H1 (cell line): ENCODE data around the gene ADCY6. TPM values are rescaled to one million over a fixed set of nuclear protein-coding genes. Genes with fewer than 3 reads are reported as not detected.

ENCODE experiments used
- FOSL1 ChIP-seq: IDR thresholded peaks from 2 replicates; pipeline ENCODE4 v1.6.1; 2011; ENCODE audit warnings: mild to moderate bottlenecking, low read depth, low read length, moderate library complexity; ENCODE audit not compliant: insufficient read depth
- JUND ChIP-seq: IDR thresholded peaks from 2 replicates; pipeline ENCODE4 v1.6.1; 2011; ENCODE audit warnings: mild to moderate bottlenecking, improper control_type of control experiment, low read length
- KDM5A ChIP-seq: fragments of 200-600 bp; IDR thresholded peaks from 2 replicates; pipeline ENCODE4 v1.7.1; 2012; ENCODE audit warnings: mild to moderate bottlenecking, low read length, inconsistent platforms, mixed read lengths
- RXRA ChIP-seq: IDR thresholded peaks from 2 replicates; pipeline ENCODE4 v1.6.1; 2011; ENCODE audit warnings: low read depth, mild to moderate bottlenecking, low read length, moderate library complexity; ENCODE audit not compliant: insufficient read depth
- SAP30 ChIP-seq: fragments of 300-600 bp; sonication (generic); IDR thresholded peaks from 2 replicates; pipeline ENCODE4 v1.7.1; 2012; ENCODE audit warnings: low read length, moderate library complexity, mild to moderate bottlenecking, inconsistent platforms; ENCODE audit not compliant: insufficient read depth, insufficient replicate concordance
- SP2 ChIP-seq: IDR thresholded peaks from 2 replicates; pipeline ENCODE4 v1.6.1; 2012; ENCODE audit warnings: mild to moderate bottlenecking, low read length, inconsistent platforms
- polyA plus RNA-seq, 7 experiments: library from polyadenylated mRNA; depleted of rRNA in 3 of 7; stranded (reverse) in 5 of 7; unstranded in 2 of 7; fragments of >200 nt in 5 of 7; fragments of 200-250 nt in 2 of 7; gene quantifications; 1 replicate in 5 of 7; 2 replicates in 1 of 7; 4 replicates in 1 of 7; pipeline versions ENCODE4 v1.2.1 to v1.2.3, GENCODE V29; 2011 to 2013; ENCODE audit warnings: missing spikeins in 2 of 7, mixed read lengths in 2 of 7
- total RNA-seq: library from RNA; stranded (reverse); fragmentation: NEBNext Ultra II Directional; extraction: Animal tissue kit (Norgen Biotek cat#: 25700); gene quantifications from 2 replicates; pipeline ENCODE4 v1.2.1, GENCODE V29; 2021

The ADCY6 gene
- total and polyA plus RNA-seq, 2 of the 8 experiments (the other 6 are each of a cell fraction or from before 2014, with no cell fraction given) = 11.7 to 17.5 TPM

GRCh38 chr12:48795550-48796455 lies 6.9 kb upstream of the ADCY6 start (continued):
- TF ChIP-seq RXRA (no peak), SAP30 (no peak), JUND (no peak), SP2 (no peak), FOSL1 (no peak), KDM5A (no peak)
- TF ChIP-seq, all 59 proteins: peak for 6
